Thoracic aorta (tissue), 2 donors: ENCODE data around the gene MKS1. TPM values are rescaled to one million over a fixed set of nuclear protein-coding genes. Genes with fewer than 3 reads are reported as not detected.

Source experiments
- ATAC-seq: fragments of 150-250 bp; one replicate; pipeline ENCODE4 v1.8.0; 2017; ENCODE audit warnings: low read depth; ENCODE audit not compliant: insufficient number of reproducible peaks, low FRiP score
- DNase-seq: peaks from one replicate; pipeline ENCODE4 v3.0.0-alpha.2; 2020; ENCODE audit warnings: low spot score
- H3K27ac ChIP-seq, 2 donors: fragments of 200-600 bp; sonication (generic); 1 replicate in 1 of 2; 2 replicates in 1 of 2; pipeline ENCODE4 v1.5.1; 2016; ENCODE audit warnings: mild to moderate bottlenecking in 2 of 2, moderate library complexity in 2 of 2
- H3K27me3 ChIP-seq: fragments of 200-600 bp; sonication (generic); replicated peaks from 2 replicates; pipeline ENCODE4 v1.6.0; 2016; ENCODE audit warnings: mild to moderate bottlenecking; ENCODE audit not compliant: insufficient read depth
- H3K36me3 ChIP-seq: fragments of 200-600 bp; sonication (generic); one replicate; pipeline ENCODE4 v1.5.1; 2016
- H3K4me1 ChIP-seq, 2 donors: fragments of 200-600 bp; sonication (generic); 1 replicate in 1 of 2; 2 replicates in 1 of 2; pipeline versions ENCODE4 v1.5.1 to v1.6.0; 2016; ENCODE audit warnings: low read depth in 2 of 2, mild to moderate bottlenecking in 1 of 2; ENCODE audit not compliant: control insufficient read depth in 1 of 2
- H3K4me3 ChIP-seq: fragments of 200-600 bp; sonication (generic); 2 replicates; pipeline ENCODE4 v1.5.1; 2016; ENCODE audit warnings: mild to moderate bottlenecking
- H3K9me3 ChIP-seq: fragments of 200-600 bp; sonication (generic); 2 replicates; pipeline ENCODE4 v1.5.1; 2016
- CTCF ChIP-seq: fragments of 200-600 bp; sonication (generic); IDR thresholded peaks from one replicate; pipeline ENCODE4 v1.5.1; 2019; ENCODE audit warnings: antibody characterized with exemption
- total RNA-seq, 2 donors: library from RNA; depleted of rRNA; stranded (reverse); fragments of >200 nt; gene quantifications; one replicate each; pipeline versions ENCODE4 v1.1.0 to v1.2.3, GENCODE V29; 2016

Gene MKS1
- total RNA-seq, 2 donors from 2014 or later = 10.5 to 10.8 TPM

GRCh38 chr17:58172369-58173071 is 46.5 kb downstream of the MKS1 start:
- H3K9me3 ChIP-seq = no peaks in the 10 kb centered on the region

GRCh38 chr17:58170622-58171021 is 48.4 kb downstream of the MKS1 start:
- no peak for TF ChIP-seq CTCF
- DNase-seq (no peak), ATAC-seq (no peak)
- no peaks in the 10 kb centered on the region for H3K9me3 ChIP-seq
- no peaks in the 10 kb centered on the region for H3K36me3 ChIP-seq
- H3K27ac ChIP-seq = no peak overlapping the region
- no peaks in the 10 kb centered on the region for H3K27me3 ChIP-seq
- no peak overlapping the region for H3K4me3 ChIP-seq
- no peaks in the 10 kb centered on the region for H3K4me1 ChIP-seq

More at GRCh38 chr17:58172369-58173071, 46.5 kb downstream of the MKS1 start:
- TF ChIP-seq CTCF = no peak
- H3K4me1 ChIP-seq = no peaks in the 10 kb centered on the region
- H3K36me3 ChIP-seq = no peaks in the 10 kb centered on the region
- no peak overlapping the region for H3K4me3 ChIP-seq
- DNase-seq (no peak), ATAC-seq (no peak)
- H3K27ac ChIP-seq = no peak overlapping the region
- no peaks in the 10 kb centered on the region for H3K27me3 ChIP-seq

- no peaks in the 10 kb centered on the region for H3K4me1 ChIP-seq
- H3K36me3 ChIP-seq = no peaks in the 10 kb centered on the region
- TF ChIP-seq CTCF = no peak
- DNase-seq (no peak), ATAC-seq (no peak)
- H3K9me3 ChIP-seq = no peaks in the 10 kb centered on the region
- no peak within 1 kb of the TSS for H3K4me3 ChIP-seq
- H3K27me3 ChIP-seq = peaks cover 3% of the 10 kb centered on the region
- H3K27ac ChIP-seq = no peak within 1 kb of the TSS
Measured at GRCh38 chr17:58166682-58167081, 52.4 kb downstream of the MKS1 start, which contains the start of gene OR4D2. Gene OR4D2, plus strand, starts transcription at chr17:58166982. Its CDS starts 2,674 bp downstream, at chr17:58169656.

GRCh38 chr17:58165981-58166380 is 53.1 kb downstream of the MKS1 start:
- no peak for DNase-seq
- H3K27ac ChIP-seq = no peak overlapping the region
- H3K4me1 ChIP-seq = no peaks in the 10 kb centered on the region
- TF ChIP-seq CTCF = no peak
- H3K36me3 ChIP-seq = no peaks in the 10 kb centered on the region
- H3K9me3 ChIP-seq = no peaks in the 10 kb centered on the region
- no peak for ATAC-seq
- H3K27me3 ChIP-seq = peaks cover 3% of the 10 kb centered on the region
- no peak overlapping the region for H3K4me3 ChIP-seq

- TF ChIP-seq CTCF = no peak
- ATAC-seq = no peak
- H3K27me3 ChIP-seq = peaks cover 3% of the 10 kb centered on the region
Measured at GRCh38 chr17:58161566-58161965, 57.5 kb downstream of the MKS1 start.

More at GRCh38 chr17:58161566-58161965, 57.5 kb downstream of the MKS1 start:
- Histone ChIP-seq H3K36me3 (no peaks in the 10 kb centered on the region), H3K4me1 (no peaks in the 10 kb centered on the region), H3K4me3 (no peak overlapping the region), H3K9me3 (no peaks in the 10 kb centered on the region), H3K27ac (no peak overlapping the region)
- no peak for DNase-seq
